Peyer's patch (tissue), 4 donors: ENCODE measurements around the gene LMF1. TPM values are rescaled to one million over a fixed set of nuclear protein-coding genes. Genes with fewer than 3 reads are reported as not detected.

Source experiments
- DNase-seq, 3 donors: peaks; one replicate each; pipeline ENCODE4 v3.0.0-alpha.2; 2017 to 2019
- H3K27ac ChIP-seq, 4 donors: fragments of 200-600 bp; sonication (generic); one replicate each; pipeline ENCODE4 v1.5.1; 2016 to 2019
- H3K27me3 ChIP-seq, 2 donors: fragments of 200-600 bp; sonication (generic); one replicate each; pipeline ENCODE4 v1.5.1; 2019
- H3K36me3 ChIP-seq, 3 donors: fragments of 200-600 bp; sonication (generic); one replicate each; pipeline ENCODE4 v1.5.1; 2016 to 2019
- H3K4me1 ChIP-seq, 4 donors: fragments of 200-600 bp; sonication (generic); one replicate each; pipeline ENCODE4 v1.5.1; 2016 to 2019
- H3K4me3 ChIP-seq, 4 donors: fragments of 200-600 bp; sonication (generic); 1 replicate in 3 of 4; 2 replicates in 1 of 4; pipeline ENCODE4 v1.5.1; 2016 to 2019; ENCODE audit warnings: mild to moderate bottlenecking in 1 of 4
- H3K9me3 ChIP-seq, 4 donors: fragments of 200-600 bp; sonication (generic); one replicate each; pipeline ENCODE4 v1.5.1; 2016 to 2019; ENCODE audit warnings: mild to moderate bottlenecking in 1 of 4
- CTCF ChIP-seq, 6 experiments: fragments of 450-650 bp in 4 of 6; fragments of 200-600 bp in 2 of 6; sonication (generic) in 1 of 6; IDR thresholded peaks; one replicate each; pipeline ENCODE4 v1.5.1; 2017 to 2019; ENCODE audit warnings: antibody characterized with exemption in 6 of 6, mild to moderate bottlenecking in 3 of 6, moderate library complexity in 1 of 6
- POLR2A ChIP-seq, 2 donors: fragments of 450-650 bp; IDR thresholded peaks; one replicate each; pipeline ENCODE4 v1.5.1; 2017; ENCODE audit warnings: antibody characterized with exemption in 2 of 2, mild to moderate bottlenecking in 2 of 2, moderate library complexity in 2 of 2
- total RNA-seq, 4 donors: library from RNA; depleted of rRNA; stranded (reverse); fragments of >200 nt; gene quantifications; one replicate each; pipeline ENCODE4 v1.1.0, GENCODE V29; 2016

The LMF1 gene
- total RNA-seq, 4 donors from 2014 or later: 16.3 to 85.4 (median 54.6) TPM

GRCh38 chr16:868846-869822, 101.7 kb downstream of the LMF1 start:
- Histone ChIP-seq H3K4me3 (no peak overlapping the region), H3K9me3 (no peaks in the 10 kb centered on the region), H3K27ac (no peak overlapping the region), H3K36me3 (peaks cover 0 to 12% (median 0%) of the 10 kb centered on the region in 3 donors), H3K27me3 (no peaks in the 10 kb centered on the region), H3K4me1 (no peaks in the 10 kb centered on the region)
- DNase-seq: no peak
- TF ChIP-seq CTCF (IDR thresholded peaks at IDR 0.05) (no peak), POLR2A (IDR thresholded peaks at IDR 0.05) (no peak)

- Histone ChIP-seq H3K4me3 (no peak overlapping the region), H3K4me1 (no peaks in the 10 kb centered on the region), H3K27me3 (no peaks in the 10 kb centered on the region), H3K9me3 (no peaks in the 10 kb centered on the region), H3K27ac (no peak overlapping the region), H3K36me3 (peaks cover 0 to 11% (median 0%) of the 10 kb centered on the region in 3 donors)
- no peak for DNase-seq
- TF ChIP-seq CTCF (IDR thresholded peaks at IDR 0.05) (no peak), POLR2A (IDR thresholded peaks at IDR 0.05) (no peak)
Measured at GRCh38 chr16:868386-868755, 102.4 kb downstream of the LMF1 start.

GRCh38 chr16:867421-868385, 103.1 kb downstream of the LMF1 start:
- Histone ChIP-seq H3K36me3 (peaks cover 0 to 8% (median 0%) of the 10 kb centered on the region in 3 donors), H3K4me3 (no peak overlapping the region), H3K27ac (no peak overlapping the region), H3K4me1 (no peaks in the 10 kb centered on the region), H3K27me3 (no peaks in the 10 kb centered on the region), H3K9me3 (no peaks in the 10 kb centered on the region)
- no peak for DNase-seq
- TF ChIP-seq CTCF (IDR thresholded peaks at IDR 0.05) (no peak), POLR2A (IDR thresholded peaks at IDR 0.05) (no peak)

- no peaks in the 10 kb centered on the region for H3K27me3 ChIP-seq
- no peak overlapping the region for H3K27ac ChIP-seq
- H3K36me3 ChIP-seq: peaks cover 0 to 8% (median 0%) of the 10 kb centered on the region in 3 donors
- no peak for DNase-seq
- no peaks in the 10 kb centered on the region for H3K4me1 ChIP-seq
- no peak overlapping the region for H3K4me3 ChIP-seq
- TF ChIP-seq CTCF (IDR thresholded peaks at IDR 0.05): no peak
- no peak for TF ChIP-seq POLR2A (IDR thresholded peaks at IDR 0.05)
- no peaks in the 10 kb centered on the region for H3K9me3 ChIP-seq
Measured at GRCh38 chr16:866252-866896, 104.4 kb downstream of the LMF1 start.

GRCh38 chr16:865026-865425, 105.8 kb downstream of the LMF1 start:
- Histone ChIP-seq H3K4me3 (no peak overlapping the region), H3K9me3 (no peaks in the 10 kb centered on the region), H3K27me3 (no peaks in the 10 kb centered on the region), H3K36me3 (peaks cover 0 to 8% (median 0%) of the 10 kb centered on the region in 3 donors), H3K4me1 (no peaks in the 10 kb centered on the region), H3K27ac (no peak overlapping the region)
- no peak for DNase-seq
- TF ChIP-seq CTCF (IDR thresholded peaks at IDR 0.05) (no peak), POLR2A (IDR thresholded peaks at IDR 0.05) (no peak)
